HEK293 (cell line): ENCODE measurements around the gene LRBA.
A peak's percentile ranks its signal among the peaks of the same experiment; 100 is the strongest.

Experiments
- CTCF ChIA-PET: fragments of 350-600 bp; formaldehyde crosslinking; extraction: SDS; loops from one replicate; lab custom pipeline; 2021; ENCODE audit warnings: antibody characterized with exemption; lab: Yijun Ruan, JAX
- POLR2A ChIA-PET: fragments of 300-600 bp; formaldehyde crosslinking; extraction: SDS; loops from one replicate; lab custom pipeline; 2020; ENCODE audit warnings: antibody characterized with exemption, inconsistent platforms; lab: Yijun Ruan, JAX
- H3K27ac ChIP-seq: fragments of 200-500 bp; sonication (Bioruptor generic); 2 replicates; pipeline ENCODE4 v1.5.1; 2014; ENCODE audit warnings: low read depth, low read length, control low read depth, inconsistent platforms; ENCODE audit errors: extremely low read depth
- H3K36me3 ChIP-seq, 2 experiments: fragments of 200-500 bp in 1 of 2; sonication (Bioruptor generic) in 1 of 2; 1 replicate in 1 of 2; 2 replicates in 1 of 2; pipeline ENCODE4 v1.5.1; 2014 to 2017; ENCODE audit warnings: inconsistent platforms in 2 of 2, low read length in 2 of 2; ENCODE audit not compliant: control insufficient read depth in 2 of 2, insufficient read depth in 1 of 2
- H3K4me1 ChIP-seq: fragments of 200-500 bp; sonication (Bioruptor generic); 2 replicates; pipeline ENCODE4 v1.5.1; 2014; ENCODE audit warnings: mild to moderate bottlenecking, low read length, inconsistent platforms; ENCODE audit not compliant: control insufficient read depth, insufficient read depth
- H3K4me3 ChIP-seq: 2 replicates; pipeline ENCODE4 v1.5.1; 2011; ENCODE audit warnings: low read depth, mild to moderate bottlenecking, control low read depth, low read length, moderate library complexity
- H3K9me3 ChIP-seq: fragments of 200-500 bp; sonication (Bioruptor generic); 2 replicates; pipeline ENCODE4 v1.5.1; 2014; ENCODE audit warnings: low read depth, low read length, inconsistent platforms; ENCODE audit not compliant: control insufficient read depth, insufficient read depth
- CTCF ChIP-seq: fragments of 450-650 bp; formaldehyde crosslinking; IDR thresholded peaks from 2 replicates; pipeline ENCODE4 v1.5.1; 2016; ENCODE audit warnings: missing biosample characterization, missing genetic modification characterization
- FEZF1 ChIP-seq: fragments of 450-650 bp; formaldehyde crosslinking; IDR thresholded peaks from 2 replicates; pipeline ENCODE4 v1.5.1; 2016; ENCODE audit warnings: missing biosample characterization, missing genetic modification characterization
- GLI4 ChIP-seq: fragments of 450-650 bp; formaldehyde crosslinking; IDR thresholded peaks from 2 replicates; pipeline ENCODE4 v1.5.1; 2016; ENCODE audit warnings: missing biosample characterization, missing genetic modification characterization
- GLIS2 ChIP-seq: fragments of 450-650 bp; formaldehyde crosslinking; IDR thresholded peaks from 2 replicates; pipeline ENCODE4 v1.5.1; 2016; ENCODE audit warnings: missing biosample characterization, missing genetic modification characterization
- KLF1 ChIP-seq: fragments of 450-650 bp; formaldehyde crosslinking; IDR thresholded peaks from 2 replicates; pipeline ENCODE4 v1.5.1; 2016; ENCODE audit warnings: missing biosample characterization, missing genetic modification characterization
- OVOL3 ChIP-seq: fragments of 450-650 bp; formaldehyde crosslinking; IDR thresholded peaks from 2 replicates; pipeline ENCODE4 v1.5.1; 2016; ENCODE audit warnings: missing biosample characterization, missing genetic modification characterization
- REPIN1 ChIP-seq: fragments of 450-650 bp; formaldehyde crosslinking; IDR thresholded peaks from 2 replicates; pipeline ENCODE4 v1.5.1; 2017; ENCODE audit warnings: missing biosample characterization, missing genetic modification characterization, low read depth
- ZBTB8A ChIP-seq: fragments of 450-650 bp; formaldehyde crosslinking; IDR thresholded peaks from 2 replicates; pipeline ENCODE4 v1.5.1; 2016; ENCODE audit warnings: missing biosample characterization, missing genetic modification characterization
- ZIC2 ChIP-seq: fragments of 450-650 bp; formaldehyde crosslinking; IDR thresholded peaks from 2 replicates; pipeline ENCODE4 v1.5.1; 2016; ENCODE audit warnings: missing biosample characterization, missing genetic modification characterization
- ZNF121 ChIP-seq: fragments of 450-650 bp; formaldehyde crosslinking; IDR thresholded peaks from 2 replicates; pipeline ENCODE4 v1.5.1; 2016; ENCODE audit warnings: missing biosample characterization, missing genetic modification characterization
- ZNF138 ChIP-seq: fragments of 450-650 bp; formaldehyde crosslinking; IDR thresholded peaks from 2 replicates; pipeline ENCODE4 v1.5.1; 2016; ENCODE audit warnings: missing biosample characterization, missing genetic modification characterization, borderline replicate concordance
- ZNF19 ChIP-seq: fragments of 450-650 bp; formaldehyde crosslinking; IDR thresholded peaks from 2 replicates; pipeline ENCODE4; 2016; ENCODE audit warnings: missing biosample characterization, missing genetic modification characterization, low read depth
- ZNF239 ChIP-seq: fragments of 450-650 bp; formaldehyde crosslinking; IDR thresholded peaks from 2 replicates; pipeline ENCODE4 v1.5.1; 2016; ENCODE audit warnings: missing biosample characterization, missing genetic modification characterization
- ZNF266 ChIP-seq: fragments of 450-650 bp; formaldehyde crosslinking; IDR thresholded peaks from 2 replicates; pipeline ENCODE4 v1.5.1; 2016; ENCODE audit warnings: missing biosample characterization, missing genetic modification characterization, low read depth
- ZNF394 ChIP-seq: fragments of 450-650 bp; formaldehyde crosslinking; IDR thresholded peaks from 2 replicates; pipeline ENCODE4 v1.5.1; 2016; ENCODE audit warnings: missing biosample characterization, missing genetic modification characterization, mild to moderate bottlenecking, moderate library complexity, borderline replicate concordance
- ZNF423 ChIP-seq: fragments of 450-650 bp; formaldehyde crosslinking; IDR thresholded peaks from 2 replicates; pipeline ENCODE4 v1.5.1; 2016; ENCODE audit warnings: missing biosample characterization, missing genetic modification characterization
- ZNF548 ChIP-seq: fragments of 450-650 bp; formaldehyde crosslinking; IDR thresholded peaks from 2 replicates; pipeline ENCODE4 v1.5.1; 2016; ENCODE audit warnings: missing biosample characterization, missing genetic modification characterization
- ZNF549 ChIP-seq: fragments of 450-650 bp; IDR thresholded peaks from 2 replicates; pipeline ENCODE4 v1.5.1; 2018; ENCODE audit warnings: missing biosample characterization, missing genetic modification characterization, mild to moderate bottlenecking, inconsistent platforms, moderate library complexity
- ZNF626 ChIP-seq: fragments of 450-650 bp; sonication (Bioruptor Pico); formaldehyde crosslinking; IDR thresholded peaks from 2 replicates; pipeline ENCODE4 v1.5.1; 2018; ENCODE audit warnings: missing biosample characterization, missing genetic modification characterization, inconsistent platforms
- ZNF664 ChIP-seq: fragments of 450-650 bp; formaldehyde crosslinking; IDR thresholded peaks from 2 replicates; pipeline ENCODE4 v1.5.1; 2016; ENCODE audit warnings: missing biosample characterization, missing genetic modification characterization
- ZNF707 ChIP-seq: fragments of 450-650 bp; formaldehyde crosslinking; IDR thresholded peaks from 2 replicates; pipeline ENCODE4 v1.5.1; 2016; ENCODE audit warnings: missing biosample characterization, missing genetic modification characterization
- ZNF76 ChIP-seq: fragments of 450-650 bp; formaldehyde crosslinking; IDR thresholded peaks from 2 replicates; pipeline ENCODE4; 2016; ENCODE audit warnings: low read depth, missing biosample characterization, missing genetic modification characterization, borderline replicate concordance
- ZNF791 ChIP-seq: fragments of 450-650 bp; formaldehyde crosslinking; IDR thresholded peaks from 2 replicates; pipeline ENCODE4 v1.5.1; 2016; ENCODE audit warnings: missing biosample characterization, missing genetic modification characterization
- ZSCAN16 ChIP-seq: fragments of 450-650 bp; formaldehyde crosslinking; IDR thresholded peaks from 2 replicates; pipeline ENCODE4 v1.5.1; 2016; ENCODE audit warnings: missing biosample characterization, missing genetic modification characterization
- ZSCAN18 ChIP-seq: fragments of 450-650 bp; formaldehyde crosslinking; IDR thresholded peaks from 2 replicates; pipeline ENCODE4 v1.5.1; 2016; ENCODE audit warnings: missing biosample characterization, missing genetic modification characterization
- ZSCAN23 ChIP-seq: fragments of 450-650 bp; formaldehyde crosslinking; IDR thresholded peaks from 2 replicates; pipeline ENCODE4 v1.5.1; 2016; ENCODE audit warnings: missing biosample characterization, missing genetic modification characterization
- ZSCAN4 ChIP-seq: fragments of 450-650 bp; formaldehyde crosslinking; IDR thresholded peaks from 2 replicates; pipeline ENCODE4 v1.5.1; 2017; ENCODE audit warnings: missing biosample characterization, missing genetic modification characterization

LRBA gene

GRCh38 chr4:150943126-150943525 is 72.0 kb downstream of the LRBA start:
- ChIA-PET POLR2A (interaction anchor here (0.6 kb wide), 1 partner anchor 60 kb away, joined by 4 read pairs; no protein-coding TSS in a partner anchor), CTCF (interaction anchor here (0.6 to 0.7 kb wide), 4 partner anchors 14 to 853 kb away, joined by 3 read pairs; no protein-coding TSS in a partner anchor)
- Histone ChIP-seq H3K4me1 (peaks cover 7% of the 10 kb centered on the region), H3K36me3 (no peaks in the 10 kb centered on the region), H3K4me3 (no peak overlapping the region), H3K27ac (no peak overlapping the region), H3K9me3 (no peaks in the 10 kb centered on the region)
- TF ChIP-seq GLIS2 (no peak), REPIN1 (tag by site-specific recombination) (no peak), KLF1 (tag by site-specific recombination) (no peak), ZNF548 (no peak), ZNF121 (peak; percentile 55; the same call in 1 of the 2 replicates), ZNF423 (tag by site-specific recombination) (no peak), ZSCAN4 (tag by site-specific recombination) (no peak)

- ChIA-PET CTCF (interaction anchor here (0.6 to 0.7 kb wide), 2 partner anchors 17 to 61 kb away, joined by 3 read pairs; no protein-coding TSS in a partner anchor), POLR2A (no interaction called here)
- Histone ChIP-seq H3K4me1 (peaks cover 7% of the 10 kb centered on the region), H3K4me3 (no peak overlapping the region), H3K9me3 (no peaks in the 10 kb centered on the region), H3K36me3 (no peaks in the 10 kb centered on the region), H3K27ac (no peak overlapping the region)
- no peak for TF ChIP-seq REPIN1 (tag by site-specific recombination)
- TF ChIP-seq GLI4 (tag by site-specific recombination) = no peak
- no peak for TF ChIP-seq ZIC2 (tag by site-specific recombination)
- TF ChIP-seq ZNF791 (tag by site-specific recombination) = no peak
- TF ChIP-seq ZNF138 (tag by site-specific recombination) = no peak
- TF ChIP-seq OVOL3 (tag by site-specific recombination) = no peak
Measured at GRCh38 chr4:150942539-150942938, 72.5 kb downstream of the LRBA start.

GRCh38 chr4:150940123-150940522 is 75.0 kb downstream of the LRBA start:
- ChIA-PET CTCF (no interaction called here), POLR2A (no interaction called here)
- Histone ChIP-seq H3K4me3 (no peak overlapping the region), H3K9me3 (no peaks in the 10 kb centered on the region), H3K4me1 (peaks cover 7% of the 10 kb centered on the region), H3K27ac (no peak overlapping the region), H3K36me3 (no peaks in the 10 kb centered on the region)
- TF ChIP-seq ZNF76 (no peak), ZSCAN18 (tag by site-specific recombination) (no peak)

GRCh38 chr4:150939530-150939929 is 75.6 kb downstream of the LRBA start:
- H3K27ac ChIP-seq = no peak overlapping the region
- no peaks in the 10 kb centered on the region for H3K36me3 ChIP-seq
- H3K4me1 ChIP-seq = peaks cover 7% of the 10 kb centered on the region
- no peak overlapping the region for H3K4me3 ChIP-seq
- ChIA-PET CTCF (interaction anchor here (0.6 kb wide), 1 partner anchor 957 kb away, joined by 3 read pairs; no protein-coding TSS in a partner anchor), POLR2A (no interaction called here)
- no peaks in the 10 kb centered on the region for H3K9me3 ChIP-seq
- TF ChIP-seq CTCF (tag by site-specific recombination) (no peak), ZSCAN16 (tag by site-specific recombination) (no peak), FEZF1 (tag by site-specific recombination) (no peak), ZNF664 (no peak), ZBTB8A (tag by site-specific recombination) (no peak), ZNF239 (tag by site-specific recombination) (no peak), ZNF549 (tag by site-specific recombination) (no peak), ZSCAN23 (tag by site-specific recombination) (no peak), ZNF394 (tag by site-specific recombination) (no peak), ZNF791 (tag by site-specific recombination) (no peak), ZNF707 (tag by site-specific recombination) (no peak), GLI4 (tag by site-specific recombination) (no peak), ZNF266 (tag by site-specific recombination) (no peak), ZNF626 (tag by site-specific recombination) (no peak), ZNF19 (tag by site-specific recombination) (no peak)
